Cardiac septum (tissue), 1 donor: ENCODE results near the gene AGBL1. TPM values are rescaled to one million over a fixed set of nuclear protein-coding genes. Genes with fewer than 3 reads are reported as not detected.

Experiments used
- DNase-seq: peaks from one replicate; pipeline ENCODE4 v3.0.0-alpha.2; 2020; ENCODE audit warnings: low spot score
- intact Hi-C: fragments of 100-400 bp; cut with DNase I; formaldehyde crosslinking; loops from one replicate; pipeline ENCODE4 v1.14.0; 2022
- total RNA-seq: library from RNA; stranded (reverse); fragmentation: NEBNext Ultra II Directional; extraction: Animal tissue kit (Norgen Biotek cat#: 25700); gene quantifications from one replicate; pipeline ENCODE4 v1.2.1, GENCODE V29; 2021
- donor health status: DM: no; HTN: no; CAD: no.

AGBL1 gene
- total RNA-seq, 1 donor from 2014 or later, result 0.19 TPM

DNA sequence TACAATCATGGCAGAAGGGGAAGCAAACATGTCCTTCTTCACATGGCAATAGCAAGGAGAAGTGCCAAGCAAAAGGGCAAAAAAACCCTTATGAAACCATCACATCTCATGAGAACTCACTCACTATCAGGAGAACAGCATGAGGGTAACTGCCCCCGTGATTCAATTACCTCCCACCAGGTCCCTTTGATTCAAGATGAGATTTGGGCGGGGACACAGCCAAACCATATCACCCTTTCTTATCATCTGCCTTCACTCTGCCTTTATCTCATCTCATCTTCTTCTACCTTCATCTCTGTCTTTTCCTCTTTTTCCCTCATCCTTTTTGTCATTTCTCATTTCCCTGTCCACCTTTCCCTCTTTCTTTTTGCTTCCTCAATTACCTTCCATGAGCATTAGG is 149.6 kb downstream of the AGBL1 start:
- intact Hi-C loops, result no loop called here
- no peak for DNase-seq

DNA sequence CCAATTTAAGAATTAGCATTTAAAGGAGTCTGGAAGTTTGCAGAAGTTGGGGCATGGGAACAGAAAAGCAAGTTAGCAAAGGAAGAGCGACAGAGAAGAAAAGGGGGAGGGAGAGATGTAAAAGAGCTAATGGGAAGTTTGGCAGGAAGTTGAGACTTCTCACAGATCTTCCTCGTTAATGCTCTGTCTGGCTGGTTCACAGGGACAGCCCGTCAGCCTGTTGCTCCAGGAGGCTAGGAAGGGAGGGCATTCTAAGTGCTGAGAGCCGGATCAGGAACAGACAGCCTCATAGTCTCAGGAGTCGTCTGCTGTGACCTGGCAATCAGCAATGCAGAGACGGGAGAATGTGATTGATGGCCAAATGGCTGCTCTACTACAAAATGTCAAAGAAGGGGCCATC is 150.3 kb downstream of the AGBL1 start:
- intact Hi-C loops, result no loop called here

DNA sequence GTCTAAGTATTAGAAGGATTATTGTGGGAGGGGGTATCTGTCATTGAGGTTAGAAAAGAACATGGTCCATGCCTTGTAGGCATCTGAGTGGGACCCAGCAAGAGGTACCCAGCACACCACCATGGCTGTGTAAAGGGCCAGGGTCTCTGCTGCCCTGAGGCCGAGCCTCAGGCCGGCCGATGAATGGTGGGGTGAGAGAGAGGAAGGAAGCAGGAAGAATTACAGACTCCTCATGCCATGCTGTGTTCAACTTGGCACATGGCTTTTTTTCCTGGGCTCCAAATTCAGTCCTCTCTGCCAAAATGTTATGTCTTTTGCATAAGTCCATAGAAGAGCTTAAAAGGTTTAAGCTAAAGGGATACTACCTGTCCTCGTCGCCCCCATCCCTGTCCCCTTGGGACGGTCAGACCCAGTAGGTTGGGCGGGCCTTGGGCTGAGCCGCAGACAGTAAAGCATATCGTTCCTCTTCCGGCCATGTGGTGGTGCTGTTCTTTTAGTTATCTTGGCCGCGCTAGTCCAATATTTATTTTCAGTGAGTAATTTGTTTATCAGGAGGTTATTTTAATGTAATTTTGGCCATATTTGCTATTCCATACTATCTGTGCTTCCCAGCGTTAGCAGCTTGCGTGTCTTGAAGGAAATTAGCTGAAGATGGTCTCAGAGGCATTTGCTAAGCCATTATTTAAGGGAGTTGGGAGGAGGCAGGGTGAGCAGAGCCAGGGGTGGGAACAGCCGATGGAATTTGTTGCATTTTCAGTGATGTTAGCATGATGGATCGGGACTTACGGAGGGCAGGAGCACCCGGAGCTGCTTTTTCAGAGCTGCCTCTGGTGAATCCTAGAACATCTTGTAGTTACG is 152.4 kb downstream of the AGBL1 start:
- no peak for DNase-seq

More for the DNA sequence above, 150.3 kb downstream of the AGBL1 start:
- DNase-seq, result no peak

DNA sequence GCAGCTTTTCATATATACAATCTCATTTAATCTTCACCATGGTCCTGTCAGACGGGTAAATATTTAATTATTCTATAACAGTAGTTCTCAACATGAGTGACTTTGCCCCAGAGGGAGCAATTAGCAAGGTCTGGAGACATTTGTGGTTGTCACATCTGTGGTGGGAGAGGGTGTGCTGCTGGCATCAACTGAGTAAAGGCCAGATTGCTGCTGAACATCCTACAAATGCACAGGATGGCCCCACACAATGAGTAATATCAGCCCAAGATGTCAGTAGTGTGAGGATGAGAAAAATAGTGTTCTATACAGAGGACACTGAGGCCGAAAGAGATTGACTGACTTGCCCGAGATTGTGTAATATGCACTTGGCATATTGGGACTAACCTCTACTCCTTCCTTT is 156.0 kb downstream of the AGBL1 start:
- no peak for DNase-seq
- intact Hi-C loops, result no loop called here

More for the DNA sequence above, 152.4 kb downstream of the AGBL1 start:
- intact Hi-C loops, result no loop called here

DNA sequence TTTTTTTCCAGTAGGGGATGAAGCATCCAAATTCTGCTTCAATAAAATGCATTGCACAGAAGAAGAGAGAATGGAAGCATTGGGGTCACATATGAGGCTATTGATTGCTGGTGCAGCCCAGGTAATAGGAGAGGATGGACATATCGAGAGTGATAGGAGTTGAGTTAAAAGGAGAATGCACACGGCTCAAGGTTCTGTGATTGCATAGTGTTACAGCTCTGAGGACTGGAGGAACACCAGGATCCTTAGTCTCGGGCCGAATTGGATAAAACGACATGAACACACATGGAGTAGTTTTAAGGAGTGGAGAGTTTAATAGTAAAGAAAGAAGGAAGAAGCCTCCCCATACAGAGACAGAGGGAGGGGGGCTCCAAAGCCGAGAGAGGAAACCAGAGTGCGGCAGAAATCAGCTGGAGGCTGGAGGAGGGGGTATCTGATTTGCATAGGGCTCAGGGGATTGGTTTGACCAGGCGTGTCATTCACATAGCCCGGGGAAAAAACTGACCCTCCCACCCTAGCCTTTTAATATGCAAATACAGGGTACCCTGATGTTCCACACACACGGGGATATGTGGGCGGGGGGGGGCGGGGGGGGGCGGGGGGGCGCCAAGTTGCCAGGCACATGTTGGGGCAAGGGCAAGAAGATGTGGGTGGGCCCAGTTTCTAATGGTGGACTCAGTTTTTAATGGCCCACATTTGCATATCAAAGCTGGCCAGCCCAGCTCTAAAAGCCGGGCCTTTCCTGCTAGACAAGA is 156.9 kb downstream of the AGBL1 start:
- no peak for DNase-seq
- intact Hi-C loops, result no loop called here

DNA sequence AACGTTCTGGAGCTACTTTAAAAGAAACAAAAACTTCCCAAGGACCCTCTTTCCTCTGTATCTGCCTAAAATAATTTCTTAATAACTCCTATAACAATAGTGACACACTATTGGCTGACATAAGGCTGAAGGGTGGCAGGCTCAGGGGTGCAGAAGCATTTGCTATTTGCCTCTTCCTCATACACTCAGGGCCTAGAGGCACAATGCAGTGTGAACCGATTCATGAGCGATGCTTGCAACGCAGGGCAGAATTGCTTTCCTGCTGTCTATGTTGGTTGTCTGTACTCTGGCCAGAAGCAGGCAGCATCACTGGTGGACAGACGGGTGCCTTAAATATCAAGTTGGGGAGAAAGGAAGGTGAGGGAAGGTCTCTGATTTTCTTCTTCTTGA is 157.4 kb downstream of the AGBL1 start:
- intact Hi-C loops, result no loop called here
- DNase-seq, result no peak

DNA sequence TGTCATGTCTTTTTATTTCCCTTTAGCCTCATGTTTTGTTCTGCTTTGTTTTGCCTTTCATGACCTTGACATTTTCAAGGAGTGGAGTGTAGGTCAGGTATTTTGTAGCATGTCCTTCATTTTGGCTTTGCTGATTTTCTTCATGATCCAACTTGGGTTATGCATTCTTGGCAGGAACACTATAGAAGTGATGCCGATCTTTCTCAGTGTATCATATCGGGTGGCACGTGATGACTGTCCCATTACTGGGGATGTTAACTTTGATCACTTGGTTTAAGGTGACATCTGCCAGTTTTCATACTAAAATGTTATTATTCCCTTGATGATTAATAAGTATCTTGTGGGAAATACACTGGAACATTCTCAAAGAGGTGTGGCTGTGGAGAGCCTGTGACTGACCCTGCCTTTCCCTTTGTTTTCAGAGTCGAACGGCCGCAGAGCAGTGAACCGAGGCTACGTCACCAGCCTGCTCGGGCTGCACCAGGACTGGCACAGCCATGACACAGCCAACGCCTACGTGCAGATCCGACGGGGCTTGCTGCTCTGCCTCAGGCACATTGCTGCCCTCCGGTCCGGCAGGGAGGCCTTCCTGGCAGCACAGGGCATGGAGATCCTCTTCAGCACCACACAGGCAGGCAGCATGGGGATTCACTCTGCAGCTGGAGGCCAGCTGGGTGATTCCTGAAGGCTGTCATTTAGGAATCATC is 167.7 kb downstream of the AGBL1 start:
- DNase-seq, result no peak
- intact Hi-C loops, result no loop called here

DNA sequence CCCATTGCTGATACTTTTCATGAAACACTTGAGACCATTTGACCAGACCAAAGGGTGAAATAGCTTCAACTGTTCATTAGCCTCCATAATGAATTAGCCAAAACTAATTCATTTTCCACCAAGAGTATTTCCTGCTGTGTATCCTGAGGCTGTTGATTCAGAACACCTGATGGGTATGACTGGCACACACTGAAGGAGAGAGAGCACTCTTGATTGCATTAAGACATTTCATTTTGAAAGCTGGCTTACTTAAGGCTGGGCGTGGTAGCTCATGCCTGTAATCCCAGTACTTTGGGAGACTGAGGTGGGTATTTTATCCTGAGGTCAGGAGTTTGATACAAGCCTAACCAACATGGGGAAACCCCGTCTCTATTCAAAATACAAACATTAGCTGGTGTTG is 175.6 kb downstream of the AGBL1 start:
- intact Hi-C loops, result no loop called here
- DNase-seq, result no peak

DNA sequence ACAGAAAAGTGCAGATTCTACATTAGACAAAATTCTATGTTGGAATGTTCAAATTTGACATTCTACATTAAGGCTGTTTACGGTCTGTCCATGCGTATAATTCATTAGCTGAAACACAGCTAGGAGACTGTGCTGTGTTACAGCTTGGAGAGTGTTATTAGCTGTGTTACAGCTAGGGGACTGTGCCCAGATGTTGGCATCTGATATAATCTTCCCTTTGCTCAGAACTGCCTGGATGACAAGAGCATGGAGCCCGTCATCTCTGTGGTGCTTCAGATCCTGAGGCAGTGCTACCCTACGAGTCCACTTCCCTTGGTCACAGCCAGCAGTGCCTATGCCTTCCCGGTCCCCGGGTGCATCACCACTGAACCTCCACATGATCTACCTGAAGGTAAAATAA is 177.0 kb downstream of the AGBL1 start:
- intact Hi-C loops, result no loop called here
- DNase-seq, result no peak

DNA sequence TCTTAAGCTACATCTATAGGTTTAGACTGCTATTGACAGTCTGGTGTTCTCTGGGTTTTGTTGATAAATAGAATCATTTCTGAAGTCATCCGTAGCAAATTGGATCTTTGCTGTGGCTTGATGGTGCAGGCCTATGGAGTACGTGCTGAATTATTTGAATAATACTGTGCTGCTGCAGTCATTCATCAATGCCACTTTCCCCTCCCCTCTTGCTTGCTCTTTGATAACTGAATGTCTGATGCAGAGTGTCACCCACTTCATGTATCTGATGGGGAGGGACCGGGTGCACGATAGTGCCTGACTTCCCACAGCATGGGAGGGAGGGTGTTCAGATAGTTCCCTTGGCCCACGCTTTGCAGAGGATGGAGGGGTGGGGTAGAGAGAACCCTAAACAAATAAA is 179.9 kb downstream of the AGBL1 start:
- intact Hi-C loops, result no loop called here
- no peak for DNase-seq

DNA sequence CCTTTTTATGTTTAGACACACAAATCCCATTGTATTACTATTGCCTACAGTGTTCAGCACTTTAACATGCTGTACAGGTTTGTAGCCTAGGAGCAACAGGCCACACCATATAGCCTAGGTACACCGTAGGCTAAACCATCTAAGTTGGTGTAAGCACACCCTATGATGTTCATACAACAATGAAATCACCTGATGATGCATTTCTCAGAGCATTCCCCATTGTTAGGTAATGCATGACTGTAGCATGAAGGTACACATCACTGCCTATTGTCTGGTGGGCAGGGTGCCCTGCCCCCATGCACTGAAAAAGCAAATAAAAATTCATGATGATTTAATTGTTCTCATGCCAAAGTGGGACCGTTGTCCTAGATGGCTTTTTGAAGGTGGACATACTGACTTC is 183.6 kb downstream of the AGBL1 start:
- no peak for DNase-seq
- intact Hi-C loops, result no loop called here

DNA sequence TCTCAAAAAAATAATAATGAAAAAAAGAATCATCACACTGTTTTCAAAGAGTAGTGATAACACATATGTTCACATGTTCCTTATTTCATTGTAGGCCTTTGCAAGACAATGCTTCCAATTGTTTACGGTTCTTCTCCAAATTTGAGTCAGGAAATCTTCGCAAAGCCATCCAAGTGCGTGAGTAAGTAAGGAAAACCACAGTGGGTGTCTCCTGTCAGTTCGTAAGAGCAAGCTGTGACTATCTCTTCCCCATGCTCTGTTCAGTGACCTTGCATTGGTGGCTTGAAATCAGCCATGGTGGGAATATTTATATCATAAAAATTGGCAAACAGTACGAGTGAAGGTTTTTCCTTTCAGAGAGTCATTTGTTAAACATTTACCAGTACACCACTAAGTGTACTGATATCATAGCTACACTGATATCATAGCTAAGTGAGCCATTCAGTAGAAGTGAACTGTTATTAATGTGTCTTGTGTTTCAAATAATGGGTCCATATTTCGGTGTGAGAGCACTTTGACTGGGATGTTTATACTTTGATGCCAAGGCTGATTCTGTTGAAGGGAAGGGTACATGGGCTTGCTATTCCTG is 187.3 kb downstream of the AGBL1 start:
- no peak for DNase-seq
- intact Hi-C loops, result no loop called here

DNA sequence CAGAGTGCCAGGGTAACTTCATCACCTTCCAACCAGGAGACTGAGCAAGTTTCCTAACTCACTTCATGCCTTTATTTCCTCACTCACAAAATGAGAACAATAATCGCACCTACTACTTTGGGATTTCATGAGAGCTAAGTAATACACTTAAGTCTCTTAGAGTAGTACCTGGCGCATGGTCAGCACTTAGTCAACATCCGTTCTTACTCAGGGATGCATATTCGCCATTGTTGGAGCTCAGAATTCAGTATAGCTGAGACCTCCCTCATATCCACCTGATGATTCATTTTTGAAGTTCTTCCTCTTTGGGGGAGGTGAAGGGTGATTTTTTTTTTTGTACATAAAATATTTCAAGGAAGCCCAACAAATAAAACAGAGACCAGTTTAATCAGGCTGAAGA is 188.2 kb downstream of the AGBL1 start:
- DNase-seq, result no peak

DNA sequence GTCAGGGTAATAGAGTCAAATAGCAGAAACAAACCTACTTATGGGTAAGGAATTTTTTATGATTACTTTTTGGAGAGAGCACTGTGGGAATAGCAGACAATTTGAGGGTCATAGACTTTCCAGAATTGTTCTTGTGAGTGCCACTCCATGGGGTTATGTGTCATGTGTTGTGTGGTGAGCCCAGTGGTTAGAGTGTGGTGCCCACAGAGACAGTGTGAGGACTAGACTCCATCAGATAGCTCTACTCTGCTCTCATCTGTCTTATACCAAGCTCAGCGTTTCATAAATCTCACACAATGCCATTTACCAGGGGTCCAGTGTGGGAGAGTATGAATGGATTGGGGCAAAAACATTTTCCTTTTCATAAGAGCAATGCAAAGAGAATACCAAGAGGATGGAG is 188.9 kb downstream of the AGBL1 start:
- no peak for DNase-seq
- intact Hi-C loops, result no loop called here

More for the DNA sequence above, 188.2 kb downstream of the AGBL1 start:
- intact Hi-C loops, result no loop called here

DNA sequence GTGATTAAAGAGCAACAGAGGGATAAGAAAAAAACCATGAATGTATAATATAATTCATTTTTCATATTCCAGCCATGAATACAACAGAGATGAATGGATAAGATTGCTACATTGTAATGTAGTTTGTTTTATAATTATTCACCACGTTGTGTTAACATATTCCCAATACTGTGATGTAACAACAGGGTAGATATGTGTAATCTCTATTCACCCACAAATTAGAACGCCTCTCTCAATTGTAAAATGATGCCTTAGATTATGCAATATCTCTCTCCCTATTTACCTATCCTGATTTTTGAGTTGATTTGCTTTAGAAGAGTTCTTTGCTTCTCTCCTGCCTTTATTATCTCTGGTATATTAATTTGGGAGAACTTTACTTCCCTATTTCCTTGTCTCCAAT is 193.6 kb downstream of the AGBL1 start:
- intact Hi-C loops, result no loop called here
- DNase-seq, result no peak

DNA sequence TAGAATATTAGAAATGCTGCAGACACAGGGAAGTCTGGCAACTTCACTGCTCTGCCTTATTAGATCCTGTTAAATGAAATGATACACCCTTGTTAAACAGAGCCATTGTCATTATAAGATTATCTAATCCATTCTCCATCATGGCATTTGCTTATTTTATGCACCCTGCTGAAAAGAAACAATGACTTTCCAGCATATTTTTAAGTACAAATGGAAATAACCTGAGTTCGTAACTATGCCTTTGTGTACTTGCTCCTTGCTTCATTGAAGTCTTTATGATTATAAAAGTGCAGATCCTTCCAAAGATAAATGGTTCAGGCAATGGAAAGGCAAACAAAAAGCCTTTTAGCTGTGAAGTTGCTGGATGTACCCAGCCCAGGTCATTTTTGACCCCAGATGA is 195.7 kb downstream of the AGBL1 start:
- no peak for DNase-seq

DNA sequence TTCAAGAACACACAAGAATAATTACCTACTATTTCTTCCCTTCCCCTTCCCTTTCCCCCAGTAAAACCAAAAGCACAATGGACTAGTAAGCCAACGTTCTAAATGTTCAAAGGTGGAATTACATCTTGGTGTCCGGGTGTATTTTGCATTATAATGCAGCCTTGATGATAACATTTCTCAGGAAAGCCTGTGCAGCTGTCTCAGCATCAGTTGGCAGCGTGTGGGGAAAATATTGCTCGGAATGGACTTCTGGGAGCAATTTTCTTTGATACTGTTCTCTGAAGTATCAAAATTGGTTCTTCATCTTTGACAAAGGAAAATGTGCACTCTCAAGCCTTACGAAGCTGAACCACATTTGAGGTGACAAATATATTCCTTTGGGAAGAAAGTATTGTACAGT is 198.9 kb downstream of the AGBL1 start:
- intact Hi-C loops, result no loop called here
- DNase-seq, result no peak

More for the DNA sequence above, 195.7 kb downstream of the AGBL1 start:
- intact Hi-C loops, result no loop called here

DNA sequence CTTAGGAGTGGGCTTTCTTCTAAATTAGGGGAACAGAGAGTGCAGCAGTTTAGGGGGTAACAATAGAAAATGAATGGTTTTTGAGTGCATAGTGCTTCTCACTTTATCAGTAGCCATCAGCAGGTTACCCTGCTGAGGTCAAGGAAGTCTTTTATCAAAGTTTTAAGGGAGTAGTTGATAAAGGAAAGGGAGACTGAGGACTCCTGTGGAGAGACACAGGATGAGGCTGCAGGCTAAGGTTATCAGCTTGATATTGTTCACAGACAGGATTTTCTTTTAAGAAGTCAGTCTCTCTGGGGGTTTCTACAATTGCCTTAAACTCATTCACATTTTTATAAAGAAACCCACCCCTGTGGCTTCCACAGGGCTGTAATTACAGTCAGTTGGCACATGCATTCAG is 205.0 kb downstream of the AGBL1 start:
- DNase-seq, result no peak
- intact Hi-C loops, result no loop called here

DNA sequence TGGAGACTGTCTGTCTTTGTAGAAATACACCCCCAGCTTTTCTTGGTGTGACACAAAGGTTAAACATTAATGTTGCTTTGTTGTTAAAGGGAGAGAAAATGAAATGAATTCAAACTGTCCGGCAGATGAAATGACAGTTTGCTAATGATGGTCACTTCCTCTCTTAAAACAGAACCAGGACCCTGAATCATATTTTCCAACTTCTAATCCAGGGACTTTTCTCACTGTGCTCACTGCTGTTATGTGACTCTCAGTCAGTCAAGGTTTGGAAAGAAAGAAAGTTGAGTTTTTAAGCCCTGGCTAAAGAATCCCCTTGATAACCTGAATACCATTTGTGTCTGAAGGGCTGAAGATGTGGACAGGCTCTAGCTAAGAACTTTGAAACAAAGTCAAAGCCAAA is 215.8 kb downstream of the AGBL1 start:
- intact Hi-C loops, result no loop called here
- no peak for DNase-seq

DNA sequence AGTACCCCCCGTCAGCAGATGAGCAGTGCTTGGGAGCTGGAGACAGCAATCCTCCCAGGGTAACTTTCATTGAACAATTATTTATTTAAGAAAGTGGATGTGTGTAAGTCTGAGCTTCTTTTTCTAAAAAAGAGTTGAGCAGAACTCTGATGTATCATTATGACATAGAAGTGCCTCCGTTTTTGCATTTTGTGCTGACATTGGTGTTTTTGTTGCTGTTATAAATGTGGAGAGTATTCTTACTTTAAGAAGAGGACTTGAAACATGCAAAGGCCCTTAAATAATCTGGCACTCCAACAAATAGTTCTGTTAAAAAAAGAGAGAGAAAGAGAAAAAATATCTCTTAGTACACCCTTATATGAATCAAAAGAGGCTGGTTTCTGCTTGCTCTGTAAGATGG is 217.1 kb downstream of the AGBL1 start:
- intact Hi-C loops, result no loop called here
- DNase-seq, result no peak
